Measurements from ENCODE around the gene KCNJ5.

The KCNJ5 gene

DNA sequence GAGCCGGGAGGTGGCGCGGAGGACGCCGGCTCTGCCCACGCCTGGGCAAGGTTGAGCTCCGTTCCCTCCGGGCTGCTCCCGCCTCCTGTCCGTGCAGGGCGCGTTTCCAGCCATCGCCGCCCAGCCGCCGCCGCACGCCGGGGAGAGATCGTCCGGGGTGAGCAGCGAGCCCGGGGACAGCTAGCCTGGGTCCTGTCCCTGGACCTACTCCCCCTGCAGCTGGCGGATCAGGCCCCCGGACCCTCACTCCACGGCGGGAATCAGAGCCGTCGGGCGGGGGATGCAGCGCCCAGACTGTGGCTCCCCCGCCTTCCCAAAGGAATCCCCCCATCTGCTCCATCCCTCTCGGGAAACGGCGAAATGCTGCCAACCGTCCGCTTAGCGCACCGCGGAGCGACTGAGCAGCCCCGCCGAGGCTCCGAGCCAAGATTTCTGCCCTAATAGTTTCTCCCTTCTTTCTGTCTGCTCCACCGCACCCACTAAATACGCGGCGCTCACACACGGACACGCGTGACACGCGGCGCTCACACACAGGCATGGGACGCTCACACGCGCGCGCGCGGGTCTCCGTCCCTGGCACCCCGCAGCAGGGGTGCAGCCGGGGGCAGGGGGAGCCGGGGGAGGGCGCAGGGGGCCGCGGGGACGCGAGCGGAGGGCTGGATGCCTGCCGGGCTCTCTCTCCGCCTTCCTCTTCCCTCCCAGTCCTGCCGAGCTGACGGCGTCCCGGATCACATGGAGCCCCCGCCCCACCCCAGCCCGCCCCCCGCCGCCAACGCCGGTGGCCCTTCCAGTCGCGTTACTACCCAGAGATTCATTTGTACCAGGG lies at the start of gene KCNJ5:
TSS of gene KCNJ5 (plus strand) at position 814 of the 826 bp plus-strand sequence. CDS start 19,918 bp downstream, outside the sequence.
- DNase-seq (ENCODE audit: low spot score): no peak

- DNase-seq (ENCODE audit: low spot score): no peak
Observed at GRCh38 chr11:128841461-128842072, 49.6 kb upstream of the KCNJ5 start.

DNA sequence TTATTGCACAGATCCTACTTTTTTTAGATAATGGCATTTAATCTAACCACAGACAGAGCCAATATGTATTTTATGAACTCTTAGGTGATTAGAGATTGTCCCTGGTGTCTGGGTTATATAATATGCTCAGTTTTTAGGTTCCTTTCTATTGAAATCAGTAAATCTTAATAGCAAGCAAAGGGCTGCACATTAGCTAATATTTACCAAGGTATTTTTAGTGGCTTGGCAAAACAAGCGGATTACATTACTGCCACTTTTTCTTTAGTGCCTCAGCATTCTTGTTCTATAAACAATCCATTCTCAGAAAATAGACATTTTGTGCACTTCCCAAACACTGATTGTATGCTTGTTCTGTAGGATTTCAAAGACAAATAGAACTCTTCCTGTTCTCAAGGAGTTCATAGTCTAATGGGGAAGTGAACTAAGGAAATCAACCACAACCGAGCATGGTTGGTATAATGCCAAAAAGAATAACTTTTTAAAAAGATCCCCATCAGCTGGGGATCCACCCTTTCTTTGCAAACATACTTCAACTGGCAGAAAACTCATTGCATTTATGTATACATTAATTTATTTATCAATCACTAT lies 47.9 kb upstream of the KCNJ5 start:
- no peak for DNase-seq (ENCODE audit: low spot score)

GRCh38 chr11:128845334-128845780 lies 45.8 kb upstream of the KCNJ5 start:
- no peak for DNase-seq (ENCODE audit: low spot score)

DNA sequence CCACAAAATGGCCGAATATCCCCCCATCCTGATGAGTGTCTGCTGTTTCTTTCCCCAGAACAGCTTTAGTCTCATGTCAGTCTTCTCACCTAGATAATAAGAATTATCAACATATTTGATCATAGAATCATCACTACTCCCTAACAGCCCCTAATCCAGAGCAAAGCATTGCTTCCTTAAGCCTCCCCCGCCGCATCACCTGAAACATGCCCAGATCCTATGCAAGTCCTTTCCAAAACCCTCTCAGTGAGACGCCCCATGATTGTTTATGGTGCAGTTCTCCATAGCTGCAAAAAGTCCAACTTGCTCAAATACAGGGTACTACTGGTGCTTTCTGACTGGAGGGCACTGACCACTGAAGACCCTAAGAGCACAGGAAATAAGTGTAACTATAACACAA lies 44.2 kb upstream of the KCNJ5 start:
- DNase-seq (ENCODE audit: low spot score): no peak

GRCh38 chr11:128848815-128849455 lies 42.2 kb upstream of the KCNJ5 start:
- peak; percentile 47 for DNase-seq (ENCODE audit: low spot score)

DNA sequence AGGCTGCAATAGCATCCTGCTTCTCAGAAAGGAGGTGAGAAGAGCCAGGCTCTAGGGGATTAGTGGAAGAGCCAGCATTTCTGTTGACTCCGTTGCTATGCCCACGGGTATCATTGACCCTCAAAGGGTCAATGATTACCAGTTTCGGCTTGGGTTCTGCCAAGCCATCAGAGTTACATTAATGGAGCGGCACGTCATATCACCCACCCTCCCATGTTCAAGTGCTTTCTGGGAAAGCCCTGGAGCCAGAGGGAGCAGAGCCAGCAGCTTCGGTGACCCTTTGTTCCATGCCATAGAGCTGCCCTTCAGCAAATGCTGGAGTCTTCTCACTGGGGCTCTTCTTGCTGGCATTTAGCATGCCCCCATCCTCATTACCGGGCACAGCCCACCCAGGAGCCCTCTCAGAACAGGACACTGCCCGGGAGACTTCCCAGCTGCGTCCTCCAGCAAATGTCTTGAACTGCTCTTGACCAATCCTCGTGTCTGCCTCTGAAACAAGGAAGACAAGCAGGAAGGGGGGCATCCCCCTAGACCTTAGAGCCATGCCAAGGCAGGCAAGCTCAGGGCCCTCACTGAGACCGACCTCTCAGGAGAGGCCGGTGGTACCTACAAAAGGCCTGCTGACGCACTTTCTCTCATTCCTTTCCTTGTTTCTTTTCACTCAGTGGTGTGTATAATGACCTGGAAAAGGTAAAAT lies 38.7 kb upstream of the KCNJ5 start:
- DNase-seq (ENCODE audit: low spot score): no peak

DNA sequence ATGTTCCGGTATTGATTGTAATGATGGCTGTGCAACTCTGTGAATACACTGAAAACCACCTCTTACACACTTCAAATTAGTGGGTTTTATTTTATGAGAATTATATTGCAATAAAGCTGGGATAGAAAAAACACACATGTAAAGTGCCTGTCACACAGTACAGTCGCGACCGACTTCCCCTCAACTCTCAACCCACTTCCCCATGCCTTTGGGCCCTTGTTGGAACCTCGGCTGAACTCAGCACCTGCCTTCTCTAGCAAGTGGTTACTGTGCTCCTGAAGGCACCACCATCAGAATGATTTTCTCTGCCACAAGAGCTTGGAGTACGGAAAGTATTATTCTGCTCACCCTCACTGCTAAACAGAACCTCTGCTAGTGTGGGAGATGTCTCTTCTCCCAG lies 37.6 kb upstream of the KCNJ5 start:
- no peak for DNase-seq (ENCODE audit: low spot score)

DNA sequence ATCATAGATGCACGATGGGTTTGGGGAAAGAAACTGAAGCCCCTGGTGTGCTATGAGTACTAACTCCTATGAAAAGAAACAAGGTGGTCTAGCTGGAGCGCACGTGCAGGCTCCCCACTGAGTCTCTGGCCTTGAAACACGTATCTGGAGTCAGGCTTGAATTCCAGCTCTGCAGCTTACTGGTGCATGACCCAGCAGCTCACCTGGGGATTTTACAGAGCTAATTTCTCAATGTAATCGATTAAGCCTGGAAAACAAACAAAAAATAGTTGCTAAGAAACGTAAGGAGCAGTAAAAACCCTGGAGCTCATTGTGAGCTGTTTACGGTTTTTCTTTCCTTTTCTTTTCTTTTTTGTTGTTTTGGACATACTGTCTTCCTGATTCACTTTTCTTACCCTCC lies 36.3 kb upstream of the KCNJ5 start:
- no peak for DNase-seq (ENCODE audit: low spot score)

DNA sequence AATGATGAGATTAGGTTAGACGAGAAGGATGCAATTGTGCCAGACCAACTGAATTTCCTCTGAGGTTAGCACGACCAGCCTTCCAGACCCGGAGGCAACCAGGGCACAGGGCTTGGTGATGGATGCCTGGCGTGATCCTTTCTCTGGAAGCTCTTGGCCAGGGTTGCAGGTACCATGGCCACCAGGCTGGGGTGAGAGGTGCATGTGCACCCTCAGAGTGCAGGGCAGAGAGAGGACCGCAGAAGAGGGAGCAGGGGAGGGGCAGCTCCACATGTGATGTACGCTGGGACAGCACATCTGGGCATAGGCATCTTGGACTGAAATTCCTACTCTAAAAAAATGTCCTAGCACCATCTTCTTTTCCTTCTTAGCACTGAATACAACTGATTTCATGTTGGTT lies 34.9 kb upstream of the KCNJ5 start:
- DNase-seq (ENCODE audit: low spot score): no peak

DNA sequence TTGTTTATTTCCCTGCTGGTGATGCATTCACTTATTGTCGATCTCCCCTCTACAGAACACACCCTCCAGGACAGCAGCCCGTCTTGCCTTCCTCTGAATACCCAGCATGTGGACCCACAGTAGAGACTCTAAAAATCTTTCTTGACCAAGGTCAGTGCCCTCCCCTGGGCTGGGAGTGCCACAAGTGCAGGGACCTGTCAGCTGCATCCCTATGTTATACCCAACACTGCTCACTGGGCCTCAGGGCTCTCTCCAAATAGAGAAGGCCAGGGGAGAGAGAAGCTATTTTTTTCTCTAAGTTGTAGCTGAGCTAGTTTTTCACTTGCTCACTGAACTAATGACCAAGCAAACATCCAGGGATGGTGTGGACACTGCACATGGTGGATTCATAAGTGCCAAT lies 33.8 kb upstream of the KCNJ5 start:
- no peak for DNase-seq (ENCODE audit: low spot score)

- peak; percentile 74 for DNase-seq (ENCODE audit: low spot score)
Observed at GRCh38 chr11:128859563-128860441, 31.4 kb upstream of the KCNJ5 start.

DNA sequence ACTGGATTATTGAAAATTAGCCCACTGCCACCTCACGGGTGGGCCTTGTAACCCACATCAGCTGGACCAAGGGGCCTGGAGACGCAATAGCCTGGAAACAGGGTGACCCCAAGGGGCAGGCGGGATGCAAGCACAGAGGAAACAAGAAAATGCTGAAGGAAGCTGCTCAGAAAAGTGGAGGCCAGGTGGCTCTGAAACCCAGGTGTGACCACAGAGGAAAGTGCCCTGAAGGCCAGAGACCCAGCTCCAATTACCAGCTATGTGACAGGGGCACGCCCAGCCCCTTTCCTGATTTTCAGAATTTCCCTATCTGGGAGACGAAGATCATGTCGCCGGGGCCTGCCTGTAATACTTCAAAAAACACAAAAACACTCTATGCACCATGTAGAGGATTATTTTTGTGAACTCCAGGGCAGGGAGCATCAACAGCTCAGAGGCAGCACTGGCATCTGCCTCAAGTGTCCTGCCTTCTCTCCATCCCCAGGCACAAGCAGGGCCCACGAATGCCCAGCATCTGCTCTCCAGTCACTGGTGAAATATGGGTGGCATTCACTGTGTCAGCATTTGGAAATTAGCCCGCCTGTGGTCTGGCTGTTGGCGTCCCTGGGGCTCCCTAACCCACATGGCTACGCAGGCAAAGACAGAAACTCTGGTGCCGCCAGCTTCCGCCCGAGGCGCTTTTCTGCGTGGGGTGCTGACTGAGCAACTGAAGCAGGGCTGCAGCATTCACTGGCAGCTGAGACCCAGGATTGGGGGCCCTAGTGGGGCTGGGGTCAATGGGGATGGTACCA lies 30.4 kb upstream of the KCNJ5 start:
- no peak for DNase-seq (ENCODE audit: low spot score)

DNA sequence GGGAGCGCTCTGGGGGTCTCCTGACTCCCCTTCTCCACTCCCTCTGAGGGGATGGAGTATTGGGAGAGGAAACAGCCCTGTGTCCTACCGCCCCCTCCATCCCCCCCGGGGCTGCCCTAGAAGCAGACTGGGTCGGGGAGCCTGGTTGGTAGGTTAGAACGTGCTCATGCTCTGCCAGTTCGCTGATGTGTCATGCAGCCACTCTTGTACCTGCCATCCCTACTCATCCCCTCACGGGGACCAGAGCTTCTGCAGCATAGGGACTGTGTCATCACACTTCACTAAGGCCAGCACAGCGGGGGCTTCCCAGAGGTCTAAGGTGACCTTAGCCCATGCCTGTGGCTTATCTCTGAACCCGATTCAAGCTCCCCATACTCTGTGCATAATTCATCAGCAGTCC lies 28.8 kb upstream of the KCNJ5 start:
- DNase-seq (ENCODE audit: low spot score): no peak

DNA sequence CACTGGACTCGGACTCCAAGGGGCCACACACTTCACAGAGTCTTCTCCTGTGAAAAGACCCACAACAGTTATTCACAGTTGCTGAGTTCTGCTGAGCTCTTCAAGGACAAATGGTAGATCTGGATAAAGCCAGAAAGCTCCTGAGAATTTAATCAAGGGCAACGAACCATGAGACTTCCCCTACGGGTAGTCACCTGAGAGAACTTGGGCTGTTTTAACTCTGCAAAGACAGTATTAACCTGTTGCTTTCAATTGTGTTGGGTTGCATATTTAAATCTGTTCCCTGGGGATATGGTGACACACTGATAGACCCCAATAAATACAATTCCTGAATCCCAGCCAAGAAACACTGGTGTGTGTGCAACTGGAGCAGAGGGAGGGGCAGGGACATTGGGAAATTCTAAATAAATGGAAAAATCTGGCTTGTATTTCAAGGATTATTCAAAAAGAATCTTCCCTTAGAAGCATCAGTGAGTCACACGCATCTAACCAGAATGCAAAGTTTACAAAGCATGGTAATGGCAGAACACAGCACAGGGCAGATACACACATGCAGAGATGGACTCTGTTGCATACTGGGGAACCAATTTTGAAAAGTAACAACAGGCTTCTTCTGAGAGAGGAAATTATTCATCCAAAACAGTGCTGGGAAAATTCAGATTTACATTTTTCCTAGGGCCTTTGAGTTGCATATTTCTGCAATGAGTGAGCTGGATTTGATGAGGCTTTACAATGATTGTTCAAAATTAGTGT lies 28.1 kb upstream of the KCNJ5 start:
- DNase-seq (ENCODE audit: low spot score): peak; percentile 57

DNA sequence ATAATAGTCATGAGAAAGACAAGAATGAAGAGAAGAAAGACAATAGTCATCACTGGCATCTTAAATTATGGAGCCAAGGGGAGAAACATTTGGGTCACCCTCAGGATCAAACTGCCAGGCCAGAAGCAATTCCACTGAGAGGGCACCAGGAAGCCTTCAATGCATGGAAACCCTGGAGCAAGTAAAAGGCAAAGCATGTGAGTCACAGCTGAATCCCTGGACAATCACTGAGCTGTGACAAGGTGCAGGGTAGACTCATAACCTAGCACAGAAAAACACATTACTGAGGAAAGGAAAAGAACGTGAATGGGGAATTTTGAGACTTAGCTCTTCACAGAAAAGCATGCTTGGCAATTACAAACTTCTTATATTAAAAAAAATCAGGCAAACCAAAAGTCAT lies 25.7 kb upstream of the KCNJ5 start:
- peak; percentile 59 for DNase-seq (ENCODE audit: low spot score)

DNA sequence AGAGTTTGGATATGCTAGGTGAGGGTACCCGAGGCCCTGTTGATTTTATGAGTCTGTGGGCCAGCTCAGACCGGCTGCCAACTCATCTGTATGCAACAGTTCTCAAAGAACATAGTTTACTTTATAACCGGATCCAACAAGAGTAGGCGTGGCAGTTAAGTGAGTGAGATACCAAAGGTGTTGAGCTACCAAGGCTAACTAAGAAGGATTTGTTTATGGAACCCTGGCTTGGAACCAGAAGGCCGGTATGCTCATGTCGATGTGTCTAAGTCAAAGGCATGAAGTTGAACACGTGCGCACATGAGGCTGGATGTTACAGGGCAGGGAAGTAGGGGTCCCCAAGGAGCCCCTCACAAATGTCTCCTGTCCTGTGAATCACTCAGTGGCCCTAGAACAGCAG lies 23.9 kb upstream of the KCNJ5 start, which contains the start of gene KCNJ1:
TSS of gene KCNJ1 (minus strand) at position 20 of the 400 bp plus-strand sequence. CDS start 27,053 bp downstream, outside the sequence.
- no peak for DNase-seq (ENCODE audit: low spot score)

GRCh38 chr11:128868841-128869671 lies 22.1 kb upstream of the KCNJ5 start:
- no peak for DNase-seq (ENCODE audit: low spot score)

All from kidney capillary endothelial cell (primary cell).